TTC549 (cell line): ENCODE measurements around the gene OBSCN.

ENCODE experiments used
- FAIRE-seq: peaks from 2 replicates; lab custom pipeline; 2012; peaks lifted over from hg19 to GRCh38; lab: Jason Lieb, UNC

OBSCN gene

DNA sequence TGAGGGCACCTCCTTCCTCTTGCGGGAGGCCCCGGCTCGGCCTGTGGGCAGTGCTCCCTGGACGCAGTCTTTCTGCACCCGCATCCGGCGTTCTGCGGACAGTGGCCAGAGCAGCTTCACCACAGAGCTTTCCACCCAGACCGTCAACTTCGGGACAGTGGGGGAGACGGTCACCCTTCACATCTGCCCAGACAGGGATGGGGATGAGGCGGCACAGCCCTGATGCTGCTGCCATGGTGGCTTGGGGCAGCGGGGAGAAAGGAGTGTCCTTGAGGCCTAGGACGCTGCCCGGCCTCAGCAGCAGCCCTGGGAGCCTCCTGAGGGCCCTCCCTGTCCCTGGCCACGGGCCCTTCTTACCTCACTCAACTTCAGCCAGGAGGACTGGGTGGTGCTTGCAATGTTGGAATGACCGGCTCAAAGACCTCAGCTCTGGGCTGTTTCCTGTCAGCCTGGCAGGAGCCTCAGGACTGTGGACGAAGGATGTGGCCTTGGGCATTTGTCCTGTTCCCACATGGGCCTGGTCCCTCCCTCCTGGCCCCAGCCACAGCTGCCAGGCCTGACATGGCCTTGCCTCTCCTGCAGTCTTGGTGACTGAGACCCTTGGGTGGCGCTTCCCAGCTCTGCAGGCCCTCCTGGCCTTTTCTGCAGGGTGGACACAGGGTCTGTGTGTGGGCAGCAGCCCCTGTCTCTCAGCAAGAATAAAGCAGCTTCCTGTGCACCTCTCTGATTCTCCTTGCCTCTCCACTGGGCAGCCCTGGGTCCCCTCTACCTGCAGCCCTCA is 152.9 kb downstream of the OBSCN start:
- no peak for FAIRE-seq

- FAIRE-seq = no peak
Observed at GRCh38 chr1:228361314-228362140, 153.7 kb downstream of the OBSCN start.

DNA sequence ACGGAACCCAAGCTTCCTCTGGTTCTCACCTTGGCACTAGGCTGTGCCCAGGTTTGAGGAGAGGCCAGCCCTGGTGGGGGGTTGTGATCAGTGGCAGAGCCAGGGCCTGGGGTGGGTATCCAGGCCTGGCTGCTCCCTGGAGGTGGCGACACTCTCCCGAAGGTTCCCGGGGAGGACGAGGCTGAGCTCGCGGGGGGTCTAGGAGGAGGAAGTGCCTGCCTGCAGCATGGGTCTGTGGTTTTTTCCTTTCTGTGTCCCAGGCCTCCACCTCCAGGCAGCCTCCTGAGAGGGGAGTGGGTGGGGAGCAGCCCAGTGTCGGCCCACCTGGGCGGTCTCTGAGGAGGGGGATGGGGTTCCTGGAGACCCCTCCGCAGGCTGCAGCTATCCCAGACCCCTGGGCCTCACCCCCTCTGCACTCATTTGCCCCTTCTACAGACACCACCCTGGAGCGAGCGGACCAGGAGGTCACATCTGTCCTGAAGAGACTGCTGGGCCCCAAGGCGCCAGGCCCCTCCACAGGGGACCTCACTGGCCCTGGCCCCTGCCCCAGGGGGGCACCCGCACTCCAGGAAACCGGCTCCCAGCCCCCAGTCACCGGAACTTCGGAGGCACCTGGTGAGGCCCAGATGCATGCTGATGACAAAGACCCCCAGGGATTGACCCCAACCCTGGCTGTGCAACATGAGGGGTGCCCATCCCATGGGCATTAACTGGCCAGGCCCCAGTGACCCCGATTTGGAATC is 154.5 kb downstream of the OBSCN start:
- no peak for FAIRE-seq

DNA sequence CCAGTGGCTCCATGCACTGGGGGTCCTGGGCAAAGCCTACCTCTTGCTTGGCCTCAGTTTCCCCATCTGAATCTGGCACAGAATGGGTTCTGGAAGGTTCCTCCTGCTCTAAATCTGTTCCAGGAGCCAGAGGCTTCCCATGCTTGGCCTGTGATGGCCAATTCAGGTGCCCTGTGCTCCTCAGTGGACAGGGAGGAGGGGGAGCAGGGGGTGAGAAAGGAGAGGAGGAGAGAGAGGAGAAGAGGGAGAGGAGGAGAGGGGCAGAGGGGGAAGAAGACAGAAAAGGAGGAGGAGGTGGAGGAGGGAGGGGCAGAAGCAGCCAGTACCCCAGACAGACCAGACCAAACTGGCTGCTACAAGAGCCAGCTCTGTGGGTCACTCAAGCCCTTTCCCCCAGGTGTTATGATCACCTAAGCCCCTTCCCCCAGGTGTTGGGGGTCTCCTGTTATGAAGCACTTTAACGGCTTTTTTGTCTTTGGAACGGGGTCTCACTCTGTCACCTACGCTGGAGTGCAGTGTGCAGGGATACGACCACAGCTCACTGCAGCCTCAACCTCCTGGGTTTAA is 155.1 kb downstream of the OBSCN start:
- FAIRE-seq = no peak

DNA sequence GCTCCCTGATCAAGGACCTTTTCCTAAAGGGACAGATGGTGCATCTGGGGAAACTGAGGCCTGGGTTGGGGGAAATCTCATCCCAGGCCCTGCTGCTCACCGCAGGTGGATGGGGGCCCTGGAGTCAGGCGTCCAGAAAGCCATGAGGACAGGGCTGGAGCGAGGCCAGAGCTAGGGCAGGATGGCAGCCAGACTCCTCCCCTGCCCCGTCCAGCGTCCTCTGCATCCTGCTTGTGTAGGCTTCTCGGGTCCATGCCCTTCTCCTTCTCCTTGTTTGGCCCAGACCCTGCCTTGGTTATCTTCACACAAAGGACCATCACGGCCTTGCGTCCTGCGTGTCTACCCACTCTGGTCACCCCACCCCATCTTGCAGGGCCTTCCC is 155.8 kb downstream of the OBSCN start:
- no peak for FAIRE-seq

- FAIRE-seq = no peak
Observed at GRCh38 chr1:228364068-228364705, 156.3 kb downstream of the OBSCN start.

GRCh38 chr1:228364706-228365213 is 156.9 kb downstream of the OBSCN start:
- FAIRE-seq = no peak

DNA sequence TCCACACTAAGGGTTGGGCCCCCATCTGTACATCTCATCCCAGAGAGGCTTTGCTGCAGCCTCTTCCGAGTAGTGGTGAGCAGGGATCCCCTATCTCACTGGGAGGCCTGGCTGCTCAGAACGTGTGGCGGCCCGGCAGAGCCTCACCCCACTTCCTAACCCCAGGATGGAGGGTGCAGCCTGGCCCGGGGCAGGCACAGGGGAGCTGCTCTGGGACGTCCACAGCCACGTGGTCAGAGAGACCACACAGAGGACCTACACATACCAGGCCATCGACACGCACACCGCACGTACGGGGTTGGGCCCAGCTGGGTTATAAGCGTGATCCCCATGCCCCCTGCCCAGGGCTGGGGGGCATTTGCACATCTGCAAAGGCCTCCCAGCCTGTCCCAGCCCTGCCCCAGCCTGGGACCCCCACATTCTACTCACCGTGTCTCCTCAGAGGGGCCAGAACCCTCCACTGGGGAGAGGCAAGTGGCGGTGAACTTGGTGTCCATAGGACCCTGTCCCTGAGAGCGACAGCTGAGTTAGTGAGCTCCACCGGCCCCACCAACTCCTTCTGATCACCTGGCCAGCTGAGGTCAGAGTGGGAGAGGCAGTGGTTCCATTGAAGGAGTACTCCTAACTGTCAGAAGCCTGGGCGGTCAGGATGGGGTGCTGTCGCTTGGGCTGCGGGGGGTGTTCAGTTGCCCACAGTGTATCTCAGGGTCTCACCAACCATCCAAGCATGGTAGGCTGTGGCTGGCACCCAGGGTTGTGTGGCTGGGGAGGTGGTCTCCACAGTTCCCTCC is 157.6 kb downstream of the OBSCN start:
- FAIRE-seq = no peak

- no peak for FAIRE-seq
Observed at GRCh38 chr1:228366062-228366865, 158.4 kb downstream of the OBSCN start.

- no peak for FAIRE-seq
Observed at GRCh38 chr1:228366866-228367741, 159.3 kb downstream of the OBSCN start.

GRCh38 chr1:228367798-228368791 is 160.3 kb downstream of the OBSCN start:
- FAIRE-seq = no peak

DNA sequence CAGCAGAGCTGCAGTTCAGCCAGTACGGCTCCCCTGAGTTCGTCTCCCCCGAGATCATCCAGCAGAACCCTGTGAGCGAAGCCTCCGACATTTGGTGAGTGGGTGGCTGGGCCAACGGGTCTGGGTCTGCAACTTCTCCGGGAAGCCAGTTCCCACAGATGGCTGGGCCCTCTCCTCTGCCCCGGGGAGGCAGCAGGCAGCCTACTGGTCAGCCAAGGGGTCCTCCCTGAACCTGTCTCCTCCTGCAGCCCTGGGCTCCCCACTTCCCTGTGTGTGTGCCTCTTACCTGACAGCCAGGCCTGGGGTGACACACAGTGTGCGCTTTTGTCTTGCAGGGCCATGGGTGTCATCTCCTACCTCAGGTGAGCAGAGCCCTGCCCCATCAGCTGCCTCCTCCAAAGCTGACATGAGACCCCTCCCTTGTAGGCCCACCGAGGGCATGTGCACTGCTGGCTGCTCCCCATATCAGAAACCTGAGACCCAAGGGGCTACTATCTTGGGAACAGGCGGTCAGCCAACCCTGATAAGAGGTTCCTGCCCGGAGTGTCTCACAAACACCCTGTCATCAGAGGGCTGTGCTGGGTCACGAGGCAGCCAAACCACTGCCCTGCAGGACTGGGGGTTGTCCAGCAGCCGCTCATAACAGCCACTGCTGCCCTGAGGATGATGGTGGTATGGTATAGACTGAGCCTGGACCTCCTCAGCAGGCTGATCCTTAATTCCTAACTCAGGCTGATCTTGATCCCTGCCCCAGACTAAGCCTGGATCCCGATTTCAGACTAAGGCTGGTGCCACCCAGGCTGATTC is 161.2 kb downstream of the OBSCN start:
- FAIRE-seq = no peak

- FAIRE-seq = no peak
Observed at GRCh38 chr1:228369608-228370438, 162.0 kb downstream of the OBSCN start.

- FAIRE-seq = no peak
Observed at GRCh38 chr1:228370439-228370940, 162.6 kb downstream of the OBSCN start.

GRCh38 chr1:228370941-228371740 is 163.3 kb downstream of the OBSCN start:
- FAIRE-seq = no peak
